Hepatocyte (in vitro differentiated cells): Measurements from ENCODE around the gene UMAD1.

ENCODE experiments used
- EZH2 ChIP-seq: fragments of 200-600 bp; sonication (generic); IDR thresholded peaks from 2 replicates; pipeline ENCODE4 v1.6.1; 2016; ENCODE audit warnings: antibody characterized with exemption, mild to moderate bottlenecking, borderline replicate concordance
- EZH2phosphoT487 ChIP-seq: fragments of 200-600 bp; sonication (generic); IDR thresholded peaks from one replicate; pipeline ENCODE4 v1.6.1; 2018; ENCODE audit warnings: antibody characterized with exemption, mild to moderate bottlenecking, low read depth, moderate library complexity; ENCODE audit not compliant: unreplicated experiment, severe bottlenecking
- TF ChIP-seq, protein P1 (sequence below): fragments of 200-600 bp; sonication (generic); IDR thresholded peaks from 2 replicates; pipeline ENCODE4 v1.5.1; 2016; ENCODE audit warnings: antibody characterized with exemption, mild to moderate bottlenecking; ENCODE audit not compliant: poor library complexity

DNA sequence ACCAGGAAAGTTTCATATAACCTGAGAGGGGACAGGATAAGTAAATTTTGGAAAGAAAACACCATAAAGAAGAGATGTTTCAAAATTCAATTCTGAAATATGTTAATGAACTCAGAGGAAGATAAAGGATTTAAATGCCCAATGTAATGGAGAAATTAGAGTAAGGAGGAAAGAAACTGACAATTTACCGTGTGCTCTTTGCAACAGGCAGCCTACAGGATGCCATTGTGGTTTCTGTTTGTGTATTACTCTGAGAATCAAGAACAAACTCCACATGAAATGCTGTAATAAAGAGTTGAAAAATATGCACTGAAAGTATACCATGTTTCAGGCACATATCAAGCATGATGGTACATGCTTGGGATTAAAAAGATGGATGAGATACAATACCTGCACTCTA is 283.3 kb downstream of the UMAD1 start:
- TF ChIP-seq, protein P1, sequence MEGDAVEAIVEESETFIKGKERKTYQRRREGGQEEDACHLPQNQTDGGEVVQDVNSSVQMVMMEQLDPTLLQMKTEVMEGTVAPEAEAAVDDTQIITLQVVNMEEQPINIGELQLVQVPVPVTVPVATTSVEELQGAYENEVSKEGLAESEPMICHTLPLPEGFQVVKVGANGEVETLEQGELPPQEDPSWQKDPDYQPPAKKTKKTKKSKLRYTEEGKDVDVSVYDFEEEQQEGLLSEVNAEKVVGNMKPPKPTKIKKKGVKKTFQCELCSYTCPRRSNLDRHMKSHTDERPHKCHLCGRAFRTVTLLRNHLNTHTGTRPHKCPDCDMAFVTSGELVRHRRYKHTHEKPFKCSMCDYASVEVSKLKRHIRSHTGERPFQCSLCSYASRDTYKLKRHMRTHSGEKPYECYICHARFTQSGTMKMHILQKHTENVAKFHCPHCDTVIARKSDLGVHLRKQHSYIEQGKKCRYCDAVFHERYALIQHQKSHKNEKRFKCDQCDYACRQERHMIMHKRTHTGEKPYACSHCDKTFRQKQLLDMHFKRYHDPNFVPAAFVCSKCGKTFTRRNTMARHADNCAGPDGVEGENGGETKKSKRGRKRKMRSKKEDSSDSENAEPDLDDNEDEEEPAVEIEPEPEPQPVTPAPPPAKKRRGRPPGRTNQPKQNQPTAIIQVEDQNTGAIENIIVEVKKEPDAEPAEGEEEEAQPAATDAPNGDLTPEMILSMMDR = no peak
- TF ChIP-seq EZH2 (no peak), EZH2phosphoT487 (no peak)
